GM12891 (cell line): ENCODE measurements around the gene DLGAP1.

ENCODE experiments used
- DNase-seq: peaks from one replicate; pipeline ENCODE4 v3.0.0; 2011; ENCODE audit warnings: low spot score; ENCODE audit not compliant: insufficient read length
- FAIRE-seq: peaks from 2 replicates; lab custom pipeline; 2011; peaks lifted over from hg19 to GRCh38; lab: Jason Lieb, UNC
- PAX5 ChIP-seq: IDR thresholded peaks from 2 replicates; pipeline ENCODE4 v1.6.1; 2011; ENCODE audit warnings: low read length, moderate library complexity, mild to moderate bottlenecking; ENCODE audit not compliant: insufficient read depth, severe bottlenecking
- POLR2A ChIP-seq: IDR thresholded peaks from 2 replicates; pipeline ENCODE4 v1.6.1; 2011; ENCODE audit warnings: low read depth, low read length, control low read depth
- POLR2AphosphoS5 ChIP-seq: IDR thresholded peaks from 2 replicates; pipeline ENCODE4 v1.6.1; 2011; ENCODE audit warnings: low read depth, low read length, control low read depth
- POU2F2 ChIP-seq: IDR thresholded peaks from 2 replicates; pipeline ENCODE4 v1.6.1; 2011; ENCODE audit warnings: low read depth, mild to moderate bottlenecking, control low read depth, low read length, moderate library complexity
- SPI1 ChIP-seq: IDR thresholded peaks from 2 replicates; pipeline ENCODE4 v1.6.1; 2011; ENCODE audit warnings: low read depth, low read length, control low read depth
- TAF1 ChIP-seq: IDR thresholded peaks from 2 replicates; pipeline ENCODE4 v1.6.1; 2011; ENCODE audit warnings: low read depth, low read length, control low read depth

DLGAP1 gene

DNA sequence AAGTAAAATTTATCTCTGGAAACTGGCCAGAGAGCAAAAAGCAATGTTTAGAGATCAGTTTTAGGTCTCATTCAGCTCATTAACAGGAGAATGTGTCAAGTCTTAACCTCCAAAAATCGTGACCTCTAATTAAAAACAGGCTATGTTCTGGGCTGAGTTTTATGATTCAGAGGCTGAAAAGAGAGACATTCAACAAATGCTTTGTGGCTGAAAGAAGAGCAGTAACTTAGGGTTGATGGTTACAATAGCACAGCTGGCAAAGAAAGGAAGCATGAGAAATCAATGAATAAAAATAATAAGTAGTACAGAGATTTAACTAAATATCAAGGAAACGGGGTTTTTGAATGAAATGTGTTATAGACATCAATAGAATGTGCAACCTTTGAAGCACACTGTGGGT is 992.1 kb downstream of the DLGAP1 start:
- no peak for FAIRE-seq
- TF ChIP-seq TAF1 (no peak), POLR2A (no peak), POLR2AphosphoS5 (no peak), POU2F2 (no peak), SPI1 (no peak), PAX5 (no peak)
- no peak for DNase-seq

DNA sequence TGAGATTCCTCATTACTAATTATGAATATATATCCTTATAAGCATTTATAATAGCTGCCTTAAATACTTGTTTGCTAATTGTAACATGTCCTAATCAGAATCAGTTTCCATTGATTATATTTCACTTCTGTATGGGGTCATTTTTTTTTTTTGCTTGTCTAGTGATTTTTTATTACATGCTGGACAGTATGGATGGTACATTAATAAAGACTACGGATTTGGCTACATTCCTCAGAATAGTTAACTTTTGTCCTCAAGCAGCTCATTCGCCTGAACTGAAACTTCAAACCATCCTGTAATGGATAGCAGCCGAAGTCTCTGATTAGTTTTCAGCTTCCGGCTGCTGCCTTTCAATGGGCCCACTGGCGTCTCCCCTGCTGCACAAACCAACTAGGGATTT is 993.4 kb downstream of the DLGAP1 start:
- TF ChIP-seq POU2F2, result no peak
- DNase-seq (no peak), FAIRE-seq (no peak)

DNA sequence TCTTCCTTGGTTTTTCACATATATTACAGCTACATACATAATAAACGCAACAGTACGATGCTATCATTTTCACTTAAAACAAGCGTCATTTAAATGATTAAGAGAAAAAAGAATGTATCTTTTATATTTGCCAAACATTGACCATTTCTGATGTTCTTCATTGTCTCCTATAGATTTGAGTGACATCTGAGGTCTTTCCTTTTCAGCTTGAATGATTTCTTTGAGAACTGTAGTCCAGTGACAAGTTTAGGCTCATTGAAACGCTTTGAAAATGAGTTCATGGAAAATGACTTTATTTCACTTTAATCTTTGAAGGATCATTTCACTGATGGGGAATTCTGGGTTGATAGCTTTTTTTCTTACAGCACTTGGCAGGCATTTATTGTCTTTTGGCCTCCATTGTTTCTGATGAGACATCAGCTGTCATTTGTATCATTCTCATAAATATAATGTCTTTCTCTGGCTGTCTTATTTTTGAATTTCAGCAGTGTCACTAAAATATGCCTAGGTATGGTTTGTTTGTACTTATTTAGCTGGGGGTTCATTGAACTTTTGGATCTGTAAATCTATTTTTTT is 994.2 kb downstream of the DLGAP1 start:
- FAIRE-seq (no peak), DNase-seq (no peak)
- TF ChIP-seq POU2F2 (no peak), SPI1 (no peak), POLR2A (no peak), TAF1 (no peak), POLR2AphosphoS5 (no peak), PAX5 (no peak)

DNA sequence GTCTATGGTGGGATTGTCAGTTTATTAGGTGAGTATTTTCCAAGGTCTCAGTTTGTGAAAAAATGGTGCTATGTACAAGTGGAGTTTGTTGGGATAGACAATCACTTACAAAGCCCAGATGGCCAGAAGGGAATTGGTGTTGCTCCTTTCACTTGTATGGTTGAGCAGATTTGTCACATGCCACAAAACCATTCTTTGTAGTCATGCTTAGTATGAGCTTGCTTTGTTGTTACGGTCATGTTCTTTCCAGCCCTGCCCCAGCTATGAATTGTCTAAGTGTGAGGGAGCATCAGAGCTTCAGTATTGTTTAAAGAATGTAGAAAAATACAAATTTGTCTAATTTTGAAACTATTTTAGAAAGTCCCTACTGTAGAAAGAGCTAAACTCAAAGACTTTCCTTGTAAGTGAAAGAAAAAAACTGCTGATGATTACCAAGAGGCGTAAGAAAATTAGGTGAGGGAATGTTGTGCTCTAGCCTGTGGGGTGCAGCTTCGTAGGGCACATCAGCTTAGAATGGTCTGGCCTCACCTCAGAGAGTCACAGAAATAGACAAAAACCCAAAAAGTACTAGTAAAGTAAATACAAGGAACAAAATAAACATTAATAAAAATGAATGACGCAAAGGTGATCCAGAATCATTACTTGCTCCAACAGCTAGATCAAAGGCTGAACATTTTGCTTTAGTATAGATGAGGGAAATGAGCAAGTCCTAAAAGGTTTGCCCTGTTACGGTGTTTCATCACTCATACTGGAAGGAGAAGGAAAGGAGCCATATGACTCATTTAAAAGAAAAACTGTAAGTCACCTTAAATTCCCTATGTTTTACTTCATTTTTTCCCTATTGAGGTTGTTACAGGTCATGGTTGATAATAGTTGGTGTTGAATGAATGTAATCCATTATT is 995.9 kb downstream of the DLGAP1 start:
- no peak for FAIRE-seq
- TF ChIP-seq POLR2AphosphoS5 (no peak), POLR2A (no peak), POU2F2 (no peak), SPI1 (no peak), PAX5 (no peak), TAF1 (no peak)

DNA sequence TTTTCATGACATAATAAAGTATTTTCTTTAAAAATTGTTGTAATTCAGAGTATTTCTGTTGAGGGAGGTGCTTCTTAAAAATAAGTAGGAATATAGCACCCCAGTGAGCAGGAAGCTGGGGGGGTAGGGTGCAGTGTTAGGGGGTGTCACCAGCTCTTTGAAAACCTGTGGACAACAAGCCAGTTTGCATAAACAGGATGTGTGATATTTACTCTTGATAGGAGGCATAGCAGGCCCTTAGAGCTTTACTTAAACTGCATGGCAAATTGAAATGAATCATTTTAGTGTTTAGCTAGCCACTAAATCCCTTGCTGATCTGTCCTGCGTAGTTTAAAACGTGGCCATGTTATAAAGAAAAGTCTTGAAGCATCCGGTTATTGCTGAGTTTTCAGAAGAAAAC is 996.7 kb downstream of the DLGAP1 start:
- DNase-seq (no peak), FAIRE-seq (no peak)
- TF ChIP-seq POU2F2 (no peak), TAF1 (no peak)

More for the DNA sequence above, 995.9 kb downstream of the DLGAP1 start:
- DNase-seq, result no peak

DNA sequence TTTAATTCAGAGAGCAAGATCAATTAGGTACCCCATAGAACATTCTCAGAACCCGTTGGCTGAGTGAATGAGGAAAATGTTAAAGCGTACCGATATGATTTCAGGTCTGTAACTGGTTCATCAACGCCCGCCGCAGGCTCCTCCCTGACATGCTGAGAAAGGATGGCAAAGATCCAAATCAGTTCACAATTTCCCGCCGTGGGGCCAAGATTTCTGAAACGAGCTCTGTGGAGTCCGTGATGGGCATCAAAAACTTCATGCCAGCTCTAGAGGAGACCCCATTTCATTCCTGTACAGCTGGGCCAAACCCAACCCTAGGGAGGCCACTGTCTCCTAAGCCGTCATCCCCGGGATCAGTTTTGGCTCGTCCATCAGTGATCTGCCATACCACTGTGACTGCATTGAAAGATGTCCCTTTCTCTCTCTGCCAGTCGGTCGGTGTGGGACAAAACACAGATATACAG is 997.8 kb downstream of the DLGAP1 start:
- DNase-seq (no peak), FAIRE-seq (no peak)
- TF ChIP-seq POLR2A, result no peak
- TF ChIP-seq SPI1, result no peak
- TF ChIP-seq TAF1, result no peak
- TF ChIP-seq POU2F2, result no peak
- no peak for TF ChIP-seq POLR2AphosphoS5

DNA sequence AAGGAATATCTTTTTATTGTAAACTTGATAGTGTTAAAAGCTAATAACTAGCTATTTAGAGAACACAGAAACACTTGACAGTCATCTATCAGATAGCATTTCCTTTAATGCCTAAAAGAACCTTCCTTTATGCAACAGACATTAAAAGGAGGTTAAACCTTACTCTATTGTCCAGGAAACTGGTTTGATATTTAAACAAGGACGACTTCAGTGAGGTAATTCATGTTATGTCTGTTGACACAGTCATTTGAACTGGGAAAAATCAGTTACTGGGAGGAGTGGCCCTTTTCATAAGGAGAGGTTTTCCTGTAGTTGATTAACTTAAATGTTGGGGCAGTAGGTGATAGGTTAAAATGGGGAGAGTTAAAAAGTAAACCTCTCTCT is 998.4 kb downstream of the DLGAP1 start:
- no peak for TF ChIP-seq TAF1
- no peak for TF ChIP-seq SPI1
- no peak for TF ChIP-seq POU2F2
- no peak for TF ChIP-seq POLR2AphosphoS5
- no peak for TF ChIP-seq PAX5
- TF ChIP-seq POLR2A, result no peak
- DNase-seq (no peak), FAIRE-seq (no peak)

DNA sequence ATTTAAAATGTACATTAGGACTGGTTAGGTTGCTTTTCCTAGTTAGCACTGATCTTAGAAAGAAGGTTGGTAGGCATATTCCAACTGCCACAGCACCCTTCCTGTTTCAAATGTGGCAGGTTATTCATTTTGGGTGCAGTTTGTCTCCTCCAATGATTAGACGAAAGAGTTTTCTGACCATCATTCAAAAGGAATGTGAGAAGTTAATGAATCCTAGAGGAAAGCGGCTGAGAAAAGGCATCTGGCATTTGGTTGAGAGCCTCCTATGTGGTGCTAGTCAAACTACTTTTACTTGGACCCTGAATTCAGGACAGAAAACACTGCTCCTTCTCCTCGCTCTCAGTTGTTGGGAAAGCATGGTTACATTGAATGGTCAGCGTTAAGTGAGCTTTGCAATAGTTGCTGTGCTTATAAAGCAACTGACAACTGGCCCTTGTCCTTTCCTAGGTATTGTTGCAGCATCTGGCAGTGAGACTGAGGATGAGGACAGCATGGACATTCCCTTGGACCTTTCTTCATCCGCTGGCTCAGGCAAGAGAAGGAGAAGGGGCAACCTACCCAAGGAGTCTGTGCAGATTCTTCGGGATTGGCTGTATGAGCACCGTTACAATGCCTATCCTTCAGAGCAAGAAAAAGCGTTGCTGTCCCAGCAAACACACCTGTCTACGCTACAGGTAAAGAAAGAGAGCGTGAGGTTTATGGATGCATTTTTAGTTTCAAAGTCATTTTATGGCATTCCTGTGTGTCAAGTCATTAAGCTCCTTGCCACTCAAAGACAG is 999.0 kb downstream of the DLGAP1 start:
- TF ChIP-seq POU2F2 (no peak), TAF1 (no peak), SPI1 (no peak), PAX5 (no peak), POLR2A (no peak), POLR2AphosphoS5 (no peak)
- no peak for DNase-seq
- FAIRE-seq, result no peak

DNA sequence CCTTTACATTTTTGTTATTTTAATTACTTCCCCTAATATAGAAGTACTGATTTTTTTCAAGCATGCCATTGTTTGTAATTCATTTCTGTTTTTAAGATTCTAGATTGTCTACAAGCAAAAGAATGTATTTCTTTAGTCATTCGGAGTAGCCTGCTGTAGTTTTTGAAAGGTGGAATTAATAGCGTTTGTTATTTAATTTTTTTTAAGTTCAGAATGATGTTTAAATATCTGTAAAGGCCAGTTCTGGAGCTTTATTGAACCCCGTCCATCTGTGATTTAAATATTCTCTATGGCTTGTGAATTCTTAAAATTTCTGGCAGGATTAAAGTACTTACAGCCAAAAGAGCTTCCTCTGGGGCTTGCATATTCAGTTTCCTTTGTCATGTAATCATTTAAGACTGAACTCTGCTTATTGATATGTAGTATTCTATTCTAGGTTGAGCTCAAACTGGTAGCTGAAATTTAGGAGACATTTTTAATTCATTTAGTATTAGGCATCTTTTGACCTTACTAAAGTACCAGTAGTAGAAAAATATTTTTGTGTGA is 999.9 kb downstream of the DLGAP1 start:
- DNase-seq, result no peak
- no peak for FAIRE-seq
- TF ChIP-seq POU2F2, result no peak
